Thyroid gland (tissue), 4 donors: Measurements from ENCODE around the gene PDE4B.

Source experiments
- POLR2A ChIP-seq, 2 donors: fragments of 450-650 bp; IDR thresholded peaks; one replicate each; pipeline ENCODE4 v1.6.1; 2017; ENCODE audit warnings: antibody characterized with exemption in 2 of 2, mild to moderate bottlenecking in 2 of 2, moderate library complexity in 1 of 2
- TF ChIP-seq, protein P1 (sequence below), 6 experiments: fragments of 200-600 bp in 3 of 6; fragments of 450-650 bp in 3 of 6; sonication (generic) in 3 of 6; IDR thresholded peaks; one replicate each; pipeline ENCODE4 v1.5.1; 2016 to 2019; ENCODE audit warnings: antibody characterized with exemption in 6 of 6, mild to moderate bottlenecking in 2 of 6, inconsistent platforms in 1 of 6, moderate library complexity in 1 of 6

GRCh38 chr1:66231681-66232463 is 439.2 kb downstream of the PDE4B start:
- TF ChIP-seq, protein P1, sequence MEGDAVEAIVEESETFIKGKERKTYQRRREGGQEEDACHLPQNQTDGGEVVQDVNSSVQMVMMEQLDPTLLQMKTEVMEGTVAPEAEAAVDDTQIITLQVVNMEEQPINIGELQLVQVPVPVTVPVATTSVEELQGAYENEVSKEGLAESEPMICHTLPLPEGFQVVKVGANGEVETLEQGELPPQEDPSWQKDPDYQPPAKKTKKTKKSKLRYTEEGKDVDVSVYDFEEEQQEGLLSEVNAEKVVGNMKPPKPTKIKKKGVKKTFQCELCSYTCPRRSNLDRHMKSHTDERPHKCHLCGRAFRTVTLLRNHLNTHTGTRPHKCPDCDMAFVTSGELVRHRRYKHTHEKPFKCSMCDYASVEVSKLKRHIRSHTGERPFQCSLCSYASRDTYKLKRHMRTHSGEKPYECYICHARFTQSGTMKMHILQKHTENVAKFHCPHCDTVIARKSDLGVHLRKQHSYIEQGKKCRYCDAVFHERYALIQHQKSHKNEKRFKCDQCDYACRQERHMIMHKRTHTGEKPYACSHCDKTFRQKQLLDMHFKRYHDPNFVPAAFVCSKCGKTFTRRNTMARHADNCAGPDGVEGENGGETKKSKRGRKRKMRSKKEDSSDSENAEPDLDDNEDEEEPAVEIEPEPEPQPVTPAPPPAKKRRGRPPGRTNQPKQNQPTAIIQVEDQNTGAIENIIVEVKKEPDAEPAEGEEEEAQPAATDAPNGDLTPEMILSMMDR (IDR thresholded peaks at IDR 0.05), result no peak
- TF ChIP-seq POLR2A (IDR thresholded peaks at IDR 0.05), result no peak
